Measurements from ENCODE around the gene KLRF2.

Gene KLRF2

DNA sequence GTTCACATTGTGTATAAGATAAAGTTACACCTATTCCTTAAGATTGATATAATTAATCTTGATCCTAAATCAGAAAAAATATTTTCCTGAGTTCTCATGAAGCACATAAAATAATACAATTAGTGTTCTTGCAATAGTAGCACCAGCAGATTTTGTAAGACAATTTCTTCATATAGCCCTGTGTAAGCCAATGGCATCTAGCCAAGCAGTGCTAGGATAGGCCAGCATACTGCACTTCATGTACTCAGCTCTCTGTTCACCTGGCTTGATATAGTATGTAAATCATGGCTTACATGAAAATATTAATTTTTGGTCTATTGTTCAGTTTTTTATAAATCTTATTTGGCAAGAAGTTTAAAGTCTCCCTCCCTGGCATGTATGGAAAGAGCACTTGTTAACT, 1.9 kb downstream of the KLRF2 start (continued):
- TF ChIP-seq, protein P1, sequence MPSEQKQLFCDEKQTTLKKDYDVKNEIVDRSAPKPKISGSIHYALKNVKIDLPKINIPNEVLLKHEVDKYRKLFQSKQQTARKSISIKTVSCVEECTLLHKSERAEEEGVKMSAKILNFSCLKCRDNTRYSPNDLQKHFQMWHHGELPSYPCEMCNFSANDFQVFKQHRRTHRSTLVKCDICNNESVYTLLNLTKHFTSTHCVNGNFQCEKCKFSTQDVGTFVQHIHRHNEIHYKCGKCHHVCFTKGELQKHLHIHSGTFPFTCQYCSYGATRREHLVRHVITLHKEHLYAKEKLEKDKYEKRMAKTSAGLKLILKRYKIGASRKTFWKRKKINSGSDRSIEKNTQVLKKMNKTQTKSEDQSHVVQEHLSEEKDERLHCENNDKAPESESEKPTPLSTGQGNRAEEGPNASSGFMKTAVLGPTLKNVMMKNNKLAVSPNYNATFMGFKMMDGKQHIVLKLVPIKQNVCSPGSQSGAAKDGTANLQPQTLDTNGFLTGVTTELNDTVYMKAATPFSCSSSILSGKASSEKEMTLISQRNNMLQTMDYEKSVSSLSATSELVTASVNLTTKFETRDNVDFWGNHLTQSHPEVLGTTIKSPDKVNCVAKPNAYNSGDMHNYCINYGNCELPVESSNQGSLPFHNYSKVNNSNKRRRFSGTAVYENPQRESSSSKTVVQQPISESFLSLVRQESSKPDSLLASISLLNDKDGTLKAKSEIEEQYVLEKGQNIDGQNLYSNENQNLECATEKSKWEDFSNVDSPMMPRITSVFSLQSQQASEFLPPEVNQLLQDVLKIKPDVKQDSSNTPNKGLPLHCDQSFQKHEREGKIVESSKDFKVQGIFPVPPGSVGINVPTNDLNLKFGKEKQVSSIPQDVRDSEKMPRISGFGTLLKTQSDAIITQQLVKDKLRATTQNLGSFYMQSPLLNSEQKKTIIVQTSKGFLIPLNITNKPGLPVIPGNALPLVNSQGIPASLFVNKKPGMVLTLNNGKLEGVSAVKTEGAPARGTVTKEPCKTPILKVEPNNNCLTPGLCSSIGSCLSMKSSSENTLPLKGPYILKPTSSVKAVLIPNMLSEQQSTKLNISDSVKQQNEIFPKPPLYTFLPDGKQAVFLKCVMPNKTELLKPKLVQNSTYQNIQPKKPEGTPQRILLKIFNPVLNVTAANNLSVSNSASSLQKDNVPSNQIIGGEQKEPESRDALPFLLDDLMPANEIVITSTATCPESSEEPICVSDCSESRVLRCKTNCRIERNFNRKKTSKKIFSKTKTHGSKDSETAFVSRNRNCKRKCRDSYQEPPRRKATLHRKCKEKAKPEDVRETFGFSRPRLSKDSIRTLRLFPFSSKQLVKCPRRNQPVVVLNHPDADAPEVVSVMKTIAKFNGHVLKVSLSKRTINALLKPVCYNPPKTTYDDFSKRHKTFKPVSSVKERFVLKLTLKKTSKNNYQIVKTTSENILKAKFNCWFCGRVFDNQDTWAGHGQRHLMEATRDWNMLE (tag by site-specific recombination; conservative IDR thresholded peaks at IDR 0.05; ENCODE audit: low read depth) = no peak
- TF ChIP-seq ZNF660 (tag by site-specific recombination; IDR thresholded peaks at IDR 0.05) = no peak
- TF ChIP-seq, protein P2, sequence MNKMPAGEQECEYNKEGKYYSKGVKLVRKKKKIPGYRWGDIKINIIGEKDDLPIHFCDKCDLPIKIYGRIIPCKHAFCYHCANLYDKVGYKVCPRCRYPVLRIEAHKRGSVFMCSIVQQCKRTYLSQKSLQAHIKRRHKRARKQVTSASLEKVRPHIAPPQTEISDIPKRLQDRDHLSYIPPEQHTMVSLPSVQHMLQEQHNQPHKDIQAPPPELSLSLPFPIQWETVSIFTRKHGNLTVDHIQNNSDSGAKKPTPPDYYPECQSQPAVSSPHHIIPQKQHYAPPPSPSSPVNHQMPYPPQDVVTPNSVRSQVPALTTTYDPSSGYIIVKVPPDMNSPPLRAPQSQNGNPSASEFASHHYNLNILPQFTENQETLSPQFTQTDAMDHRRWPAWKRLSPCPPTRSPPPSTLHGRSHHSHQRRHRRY (tag by site-specific recombination; IDR thresholded peaks at IDR 0.05) = no peak
- TF ChIP-seq ZNF426 (tag by site-specific recombination; IDR thresholded peaks at IDR 0.05) = no peak
- no peak for TF ChIP-seq ZNF654 (tag by site-specific recombination; IDR thresholded peaks at IDR 0.05; ENCODE audit: low read depth)

DNA sequence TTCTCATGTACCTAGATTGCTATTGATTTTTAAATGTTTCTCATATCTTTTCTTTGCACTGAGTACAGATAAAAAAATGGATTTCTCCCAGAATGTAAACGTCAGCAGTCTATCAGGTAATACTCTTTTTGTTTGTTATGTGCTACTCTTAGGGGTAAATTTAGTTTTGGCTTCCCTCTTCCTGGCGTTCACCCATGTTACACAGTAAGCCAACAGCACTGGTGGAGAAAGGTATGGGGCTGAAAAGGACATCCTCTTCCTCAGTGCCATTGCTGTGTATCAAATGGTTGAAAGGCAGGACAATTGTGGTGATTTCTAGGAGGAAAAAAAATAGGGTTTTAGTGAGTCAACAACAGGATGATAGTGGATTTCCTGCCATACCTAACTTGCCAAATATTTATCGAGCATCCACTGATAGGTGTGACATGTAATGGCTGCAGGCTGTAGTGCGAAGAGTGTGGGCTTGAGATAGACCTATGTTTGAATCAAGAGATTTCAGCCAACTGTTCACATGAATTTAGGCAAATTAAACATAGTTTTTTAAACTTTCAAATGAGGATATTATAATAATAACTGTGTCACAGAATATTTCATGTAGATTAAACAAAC, 7.5 kb downstream of the KLRF2 start:
- H3K4me3 ChIP-seq (ENCODE audit: low read depth, low read length) = no peak overlapping the region
- ChIA-PET CTCF (no interaction called here), POLR2A (no interaction called here)
- no peaks in the 10 kb centered on the region for H3K36me3 ChIP-seq (ENCODE audit: control insufficient read depth in 2 of 2, insufficient read depth in 1 of 2, low read length in 2 of 2)
- no peaks in the 10 kb centered on the region for H3K4me1 ChIP-seq (ENCODE audit: control insufficient read depth, insufficient read depth, low read length)
- no peaks in the 10 kb centered on the region for H3K9me3 ChIP-seq (ENCODE audit: control insufficient read depth, insufficient read depth, low read depth, low read length)
- no peak for TF ChIP-seq YY2 (tag by site-specific recombination; IDR thresholded peaks at IDR 0.05)
- no peak for TF ChIP-seq HOXA7 (CRISPR knock-in tag; IDR thresholded peaks at IDR 0.05; ENCODE audit: borderline replicate concordance)
- TF ChIP-seq FEZF1 (tag by site-specific recombination; IDR thresholded peaks at IDR 0.05) = no peak
- no peak for TF ChIP-seq MEIS1 (CRISPR knock-in tag; IDR thresholded peaks at IDR 0.05; ENCODE audit: borderline replicate concordance)
- no peak overlapping the region for H3K27ac ChIP-seq (ENCODE audit: extremely low read depth, low read depth, low read length)

DNA sequence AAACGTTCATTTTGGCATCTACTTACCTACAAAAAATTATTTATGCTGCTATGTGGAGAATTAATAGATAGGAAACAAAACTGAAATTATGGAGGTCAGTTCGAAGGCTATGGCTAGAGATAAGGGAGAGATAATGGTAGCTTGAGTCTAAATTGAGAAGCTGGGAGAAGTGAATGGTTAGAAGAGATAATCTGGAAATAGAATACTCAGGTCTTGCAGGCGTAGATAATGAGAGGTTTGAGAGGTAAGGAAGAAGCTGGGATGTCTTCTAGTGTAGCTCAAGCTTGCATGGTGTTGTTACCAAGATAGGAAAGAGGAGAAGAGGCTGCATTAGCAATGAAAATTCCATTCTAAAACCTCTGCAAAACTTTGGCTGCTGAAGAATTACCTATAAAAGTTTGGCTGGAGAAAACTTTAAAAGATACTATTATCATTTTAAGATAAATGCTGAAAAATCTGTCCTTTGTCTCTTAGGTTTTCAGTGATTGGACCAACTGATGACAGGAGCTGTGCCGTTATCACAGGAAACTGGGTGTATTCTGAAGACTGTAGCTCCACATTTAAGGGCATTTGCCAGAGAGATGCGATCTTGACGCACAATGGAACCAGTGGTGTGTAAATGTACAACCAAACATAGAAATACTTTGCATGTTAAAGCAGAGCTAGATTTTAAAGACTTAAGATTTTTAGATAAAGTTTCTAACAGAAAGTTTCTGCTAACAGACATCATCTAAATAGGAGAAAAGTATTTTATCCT, 14.1 kb downstream of the KLRF2 start:
- ChIA-PET POLR2A (no interaction called here), CTCF (interaction anchor here (0.6 to 1.2 kb wide), 2 partner anchors 12 to 143 kb away, joined by 3 read pairs; no protein-coding TSS in a partner anchor)
- H3K4me1 ChIP-seq (ENCODE audit: control insufficient read depth, insufficient read depth, low read length) = no peaks in the 10 kb centered on the region
- H3K9me3 ChIP-seq (ENCODE audit: control insufficient read depth, insufficient read depth, low read depth, low read length) = no peaks in the 10 kb centered on the region
- no peaks in the 10 kb centered on the region for H3K36me3 ChIP-seq (ENCODE audit: control insufficient read depth in 2 of 2, insufficient read depth in 1 of 2, low read length in 2 of 2)
- H3K4me3 ChIP-seq (ENCODE audit: low read depth, low read length) = no peak overlapping the region
- no peak overlapping the region for H3K27ac ChIP-seq (ENCODE audit: extremely low read depth, low read depth, low read length)
- TF ChIP-seq, protein P3, sequence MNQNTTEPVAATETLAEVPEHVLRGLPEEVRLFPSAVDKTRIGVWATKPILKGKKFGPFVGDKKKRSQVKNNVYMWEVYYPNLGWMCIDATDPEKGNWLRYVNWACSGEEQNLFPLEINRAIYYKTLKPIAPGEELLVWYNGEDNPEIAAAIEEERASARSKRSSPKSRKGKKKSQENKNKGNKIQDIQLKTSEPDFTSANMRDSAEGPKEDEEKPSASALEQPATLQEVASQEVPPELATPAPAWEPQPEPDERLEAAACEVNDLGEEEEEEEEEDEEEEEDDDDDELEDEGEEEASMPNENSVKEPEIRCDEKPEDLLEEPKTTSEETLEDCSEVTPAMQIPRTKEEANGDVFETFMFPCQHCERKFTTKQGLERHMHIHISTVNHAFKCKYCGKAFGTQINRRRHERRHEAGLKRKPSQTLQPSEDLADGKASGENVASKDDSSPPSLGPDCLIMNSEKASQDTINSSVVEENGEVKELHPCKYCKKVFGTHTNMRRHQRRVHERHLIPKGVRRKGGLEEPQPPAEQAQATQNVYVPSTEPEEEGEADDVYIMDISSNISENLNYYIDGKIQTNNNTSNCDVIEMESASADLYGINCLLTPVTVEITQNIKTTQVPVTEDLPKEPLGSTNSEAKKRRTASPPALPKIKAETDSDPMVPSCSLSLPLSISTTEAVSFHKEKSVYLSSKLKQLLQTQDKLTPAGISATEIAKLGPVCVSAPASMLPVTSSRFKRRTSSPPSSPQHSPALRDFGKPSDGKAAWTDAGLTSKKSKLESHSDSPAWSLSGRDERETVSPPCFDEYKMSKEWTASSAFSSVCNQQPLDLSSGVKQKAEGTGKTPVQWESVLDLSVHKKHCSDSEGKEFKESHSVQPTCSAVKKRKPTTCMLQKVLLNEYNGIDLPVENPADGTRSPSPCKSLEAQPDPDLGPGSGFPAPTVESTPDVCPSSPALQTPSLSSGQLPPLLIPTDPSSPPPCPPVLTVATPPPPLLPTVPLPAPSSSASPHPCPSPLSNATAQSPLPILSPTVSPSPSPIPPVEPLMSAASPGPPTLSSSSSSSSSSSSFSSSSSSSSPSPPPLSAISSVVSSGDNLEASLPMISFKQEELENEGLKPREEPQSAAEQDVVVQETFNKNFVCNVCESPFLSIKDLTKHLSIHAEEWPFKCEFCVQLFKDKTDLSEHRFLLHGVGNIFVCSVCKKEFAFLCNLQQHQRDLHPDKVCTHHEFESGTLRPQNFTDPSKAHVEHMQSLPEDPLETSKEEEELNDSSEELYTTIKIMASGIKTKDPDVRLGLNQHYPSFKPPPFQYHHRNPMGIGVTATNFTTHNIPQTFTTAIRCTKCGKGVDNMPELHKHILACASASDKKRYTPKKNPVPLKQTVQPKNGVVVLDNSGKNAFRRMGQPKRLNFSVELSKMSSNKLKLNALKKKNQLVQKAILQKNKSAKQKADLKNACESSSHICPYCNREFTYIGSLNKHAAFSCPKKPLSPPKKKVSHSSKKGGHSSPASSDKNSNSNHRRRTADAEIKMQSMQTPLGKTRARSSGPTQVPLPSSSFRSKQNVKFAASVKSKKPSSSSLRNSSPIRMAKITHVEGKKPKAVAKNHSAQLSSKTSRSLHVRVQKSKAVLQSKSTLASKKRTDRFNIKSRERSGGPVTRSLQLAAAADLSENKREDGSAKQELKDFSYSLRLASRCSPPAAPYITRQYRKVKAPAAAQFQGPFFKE (tag by site-specific recombination; IDR thresholded peaks at IDR 0.05; ENCODE audit: borderline replicate concordance) = no peak
- no peak for TF ChIP-seq SETDB1 (IDR thresholded peaks at IDR 0.05; ENCODE audit: insufficient read length, low read length)
- no peak for TF ChIP-seq ZNF664 (tag by site-specific recombination; IDR thresholded peaks at IDR 0.05)
- TF ChIP-seq ZNF624 (tag by site-specific recombination; IDR thresholded peaks at IDR 0.05) = no peak
- TF ChIP-seq, protein P4, sequence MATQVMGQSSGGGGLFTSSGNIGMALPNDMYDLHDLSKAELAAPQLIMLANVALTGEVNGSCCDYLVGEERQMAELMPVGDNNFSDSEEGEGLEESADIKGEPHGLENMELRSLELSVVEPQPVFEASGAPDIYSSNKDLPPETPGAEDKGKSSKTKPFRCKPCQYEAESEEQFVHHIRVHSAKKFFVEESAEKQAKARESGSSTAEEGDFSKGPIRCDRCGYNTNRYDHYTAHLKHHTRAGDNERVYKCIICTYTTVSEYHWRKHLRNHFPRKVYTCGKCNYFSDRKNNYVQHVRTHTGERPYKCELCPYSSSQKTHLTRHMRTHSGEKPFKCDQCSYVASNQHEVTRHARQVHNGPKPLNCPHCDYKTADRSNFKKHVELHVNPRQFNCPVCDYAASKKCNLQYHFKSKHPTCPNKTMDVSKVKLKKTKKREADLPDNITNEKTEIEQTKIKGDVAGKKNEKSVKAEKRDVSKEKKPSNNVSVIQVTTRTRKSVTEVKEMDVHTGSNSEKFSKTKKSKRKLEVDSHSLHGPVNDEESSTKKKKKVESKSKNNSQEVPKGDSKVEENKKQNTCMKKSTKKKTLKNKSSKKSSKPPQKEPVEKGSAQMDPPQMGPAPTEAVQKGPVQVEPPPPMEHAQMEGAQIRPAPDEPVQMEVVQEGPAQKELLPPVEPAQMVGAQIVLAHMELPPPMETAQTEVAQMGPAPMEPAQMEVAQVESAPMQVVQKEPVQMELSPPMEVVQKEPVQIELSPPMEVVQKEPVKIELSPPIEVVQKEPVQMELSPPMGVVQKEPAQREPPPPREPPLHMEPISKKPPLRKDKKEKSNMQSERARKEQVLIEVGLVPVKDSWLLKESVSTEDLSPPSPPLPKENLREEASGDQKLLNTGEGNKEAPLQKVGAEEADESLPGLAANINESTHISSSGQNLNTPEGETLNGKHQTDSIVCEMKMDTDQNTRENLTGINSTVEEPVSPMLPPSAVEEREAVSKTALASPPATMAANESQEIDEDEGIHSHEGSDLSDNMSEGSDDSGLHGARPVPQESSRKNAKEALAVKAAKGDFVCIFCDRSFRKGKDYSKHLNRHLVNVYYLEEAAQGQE (tag by site-specific recombination; IDR thresholded peaks at IDR 0.05) = no peak
- no peak for TF ChIP-seq ZNF155 (tag by site-specific recombination; IDR thresholded peaks at IDR 0.05)

Measured in HEK293 (cell line).